Fibroblast of peridontal ligament (primary cell): ENCODE measurements around the gene FAM25G.
A peak's percentile ranks its signal among the peaks of the same experiment; 100 is the strongest.

Experiments
- DNase-seq: peaks from one replicate; pipeline ENCODE4 v3.0.0-alpha.2; 2010; ENCODE audit errors: extremely low read depth

Gene FAM25G

GRCh38 chr10:47449102-47449978 is 42.2 kb downstream of the FAM25G start:
- no peak for DNase-seq

DNA sequence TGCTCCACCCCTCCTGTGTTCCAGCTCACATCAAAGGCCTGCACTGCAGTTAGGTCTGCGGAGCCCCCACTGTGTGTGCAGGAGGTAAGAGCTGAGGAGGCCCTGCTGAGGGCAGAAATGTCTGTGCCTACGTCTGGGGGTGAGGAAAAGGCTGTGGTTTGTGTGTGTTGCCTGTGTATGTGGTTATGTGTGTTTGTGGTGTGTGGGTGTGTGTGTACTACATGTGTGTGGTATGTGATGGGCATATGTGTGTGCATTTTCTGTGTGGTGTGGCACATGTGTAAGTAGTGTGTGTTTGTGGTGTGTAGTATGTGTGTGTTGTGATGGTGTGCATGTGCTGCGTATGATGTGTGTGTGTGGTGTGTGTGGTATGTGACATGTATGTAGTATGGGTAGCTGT is 43.8 kb downstream of the FAM25G start:
- no peak for DNase-seq

DNA sequence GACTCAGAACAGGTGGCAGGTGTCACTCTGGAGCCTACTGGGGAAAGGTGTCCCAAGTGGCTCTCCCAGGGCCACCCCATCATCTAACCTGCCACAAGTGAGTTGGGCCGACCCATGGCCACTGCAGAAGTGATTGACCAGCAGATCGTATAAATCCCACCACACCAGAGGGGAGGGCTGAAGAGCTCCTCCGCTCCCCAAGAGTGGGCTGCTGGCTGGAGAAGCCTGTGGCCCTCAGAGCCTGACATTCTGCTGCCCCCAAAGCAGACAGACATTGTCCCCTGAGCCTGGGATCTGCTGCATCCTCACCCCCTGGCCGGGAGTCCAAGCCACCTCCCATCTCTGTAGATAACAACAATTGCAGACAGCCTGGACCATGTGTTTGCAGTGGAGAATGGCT is 44.3 kb downstream of the FAM25G start:
- no peak for DNase-seq

DNA sequence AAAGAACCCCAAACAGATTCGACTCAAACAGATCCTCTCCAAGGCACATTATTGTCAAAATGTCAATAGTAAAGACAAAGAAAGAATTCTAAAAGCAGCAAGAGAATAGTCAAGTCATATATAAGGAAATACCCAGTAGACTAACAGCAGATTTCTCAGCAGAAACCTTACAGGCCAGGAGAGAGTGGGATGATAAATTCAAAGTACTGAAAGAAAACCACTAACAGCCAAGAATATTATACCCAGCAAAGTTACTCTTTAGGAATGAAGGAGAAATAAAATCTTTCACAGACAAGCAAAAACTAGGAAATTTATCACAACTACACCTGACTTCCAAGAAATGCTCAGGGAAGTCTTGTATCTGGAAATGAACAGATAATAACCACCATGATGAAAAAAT is 45.8 kb downstream of the FAM25G start:
- no peak for DNase-seq

GRCh38 chr10:47444047-47444446 is 47.5 kb downstream of the FAM25G start:
- no peak for DNase-seq

- no peak for DNase-seq
Observed at GRCh38 chr10:47443145-47443544, 48.4 kb downstream of the FAM25G start.

- DNase-seq, result no peak
Observed at GRCh38 chr10:47442351-47442750, 49.1 kb downstream of the FAM25G start.

- DNase-seq, result no peak
Observed at GRCh38 chr10:47441938-47442337, 49.6 kb downstream of the FAM25G start.

- DNase-seq, result no peak
Observed at GRCh38 chr10:47440207-47440606, 51.3 kb downstream of the FAM25G start.

DNA sequence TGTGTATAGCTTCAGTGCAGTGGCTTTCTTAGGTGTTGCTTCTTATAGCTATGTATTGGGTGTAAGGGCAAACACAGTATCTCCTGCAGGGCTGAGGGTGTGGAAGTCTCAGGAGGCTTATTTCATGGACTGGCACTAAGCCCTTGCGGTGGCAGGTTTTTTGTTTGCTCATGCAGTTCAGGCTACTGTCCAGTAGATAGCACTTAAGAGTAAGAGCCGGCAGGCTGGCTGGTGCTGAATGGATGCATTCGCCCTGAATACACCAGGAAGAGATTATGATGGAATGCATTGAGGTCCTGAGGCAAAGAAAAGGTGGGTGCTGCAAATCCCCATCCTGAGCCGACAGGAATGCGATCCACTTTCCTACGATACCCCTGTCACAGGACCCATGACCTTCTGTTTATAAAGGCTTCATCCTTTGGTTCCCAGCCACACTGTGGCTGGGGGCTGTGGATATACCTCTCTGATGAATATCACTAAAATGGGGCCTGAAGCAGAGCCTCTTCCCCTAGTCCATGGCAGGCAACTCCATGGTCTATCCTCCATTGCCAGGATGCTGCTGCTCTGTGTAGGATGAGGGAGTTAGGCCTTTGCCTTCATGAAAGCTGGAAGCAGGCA is 52.5 kb downstream of the FAM25G start:
- peak; percentile 67 for DNase-seq
